ENCODE measurements around the gene PRAMEF14. TPM values are rescaled to one million over a fixed set of nuclear protein-coding genes. Genes with fewer than 3 reads are reported as not detected.

The PRAMEF14 gene
- total and polyA plus RNA-seq, 7 donors = not detected

Other genes with a start within 250 kb of the PRAMEF14 start
- not detected for gene HNRNPCL2, start 230.3 kb downstream of the PRAMEF14 start, total RNA-seq
- gene HNRNPCL2, start 230.3 kb downstream of the PRAMEF14 start, polyA plus RNA-seq = not detected
- not detected for gene PRAMEF26, start 191.1 kb downstream of the PRAMEF14 start, total RNA-seq
- gene PRAMEF26, start 191.1 kb downstream of the PRAMEF14 start, polyA plus RNA-seq = not detected
- not detected for gene HNRNPCL4, start 181.5 kb downstream of the PRAMEF14 start, total RNA-seq
- gene HNRNPCL4, start 181.5 kb downstream of the PRAMEF14 start, polyA plus RNA-seq = not detected
- not detected for gene PRAMEF9, start 175.3 kb downstream of the PRAMEF14 start, total RNA-seq
- gene PRAMEF9, start 175.3 kb downstream of the PRAMEF14 start, polyA plus RNA-seq = not detected
- gene PRAMEF13, start 145.7 kb downstream of the PRAMEF14 start, total RNA-seq = not detected
- not detected for gene PRAMEF13, start 145.7 kb downstream of the PRAMEF14 start, polyA plus RNA-seq
- gene PRAMEF18, start 121.0 kb downstream of the PRAMEF14 start, total RNA-seq = not detected
- not detected for gene PRAMEF18, start 121.0 kb downstream of the PRAMEF14 start, polyA plus RNA-seq
- gene PRAMEF5, start 92.9 kb downstream of the PRAMEF14 start, total RNA-seq = not detected
- gene PRAMEF5, start 92.9 kb downstream of the PRAMEF14 start, polyA plus RNA-seq = not detected
- gene PRAMEF8, start 62.0 kb downstream of the PRAMEF14 start, total RNA-seq = not detected
- not detected for gene PRAMEF8, start 62.0 kb downstream of the PRAMEF14 start, polyA plus RNA-seq
- gene PRAMEF33, start 43.6 kb downstream of the PRAMEF14 start, total RNA-seq = not detected
- gene PRAMEF33, start 43.6 kb downstream of the PRAMEF14 start, polyA plus RNA-seq = not detected
- not detected for gene PRAMEF15, start 31.6 kb downstream of the PRAMEF14 start, total RNA-seq
- gene PRAMEF15, start 31.6 kb downstream of the PRAMEF14 start, polyA plus RNA-seq = not detected
- gene PRAMEF19, start 24.8 kb upstream of the PRAMEF14 start, total RNA-seq = not detected
- not detected for gene PRAMEF19, start 24.8 kb upstream of the PRAMEF14 start, polyA plus RNA-seq
- not detected for gene PRAMEF17, start 42.5 kb upstream of the PRAMEF14 start, total RNA-seq
- not detected for gene PRAMEF17, start 42.5 kb upstream of the PRAMEF14 start, polyA plus RNA-seq
- not detected for gene PRAMEF20, start 63.3 kb upstream of the PRAMEF14 start, total RNA-seq
- gene PRAMEF20, start 63.3 kb upstream of the PRAMEF14 start, polyA plus RNA-seq = not detected
- 10 to 100 TPM in 1 of 4 donors, 1 to 10 TPM in 3; 7.0 to 26.8 (median 9.5) TPM for gene LRRC38, start 166.9 kb upstream of the PRAMEF14 start, total RNA-seq
- 1 to 10 TPM; 2.9 to 6.5 (median 5.1) TPM for gene LRRC38, start 166.9 kb upstream of the PRAMEF14 start, polyA plus RNA-seq
- gene PDPN, start 236.7 kb upstream of the PRAMEF14 start, total RNA-seq = 10 to 100 TPM; 22.4 to 33.8 (median 28.7) TPM
- 10 to 100 TPM; 17.2 to 38.4 (median 18.6) TPM for gene PDPN, start 236.7 kb upstream of the PRAMEF14 start, polyA plus RNA-seq